ENCODE data around the gene D2HGDH. TPM values are rescaled to one million over a fixed set of nuclear protein-coding genes. Genes with fewer than 3 reads are reported as not detected.
"Not testable (repeated sequence)": the region's sequence is repeated elsewhere in the genome, so short reads cannot be mapped to it uniquely, and the experiment has no call there.

The D2HGDH gene
- total and polyA plus RNA-seq, 7 donors, result 6.0 to 36.9 (median 12.0) TPM

- Histone ChIP-seq H3K4me3 (no peak overlapping the region), H3K36me3 (no peaks in the 10 kb centered on the region), H3K27me3 (peaks cover 0 to 44% (median 35%) of the 10 kb centered on the region in 3 donors), H3K9me3 (no peaks in the 10 kb centered on the region), H3K27ac (no peak overlapping the region), H3K4me1 (no peaks in the 10 kb centered on the region)
- TF ChIP-seq POLR2AphosphoS5 (IDR thresholded peaks at IDR 0.05) (no peak), POLR2A (IDR thresholded peaks at IDR 0.05) (no peak), CTCF (IDR thresholded peaks at IDR 0.05) (no peak), EP300 (IDR thresholded peaks at IDR 0.05) (no peak)
- WGBS, 2 donors, result 14 to 68% methylated on average over 21 of the region's 21 CpGs
- DNase-seq, result peak; percentile 46
- intact Hi-C loops (cut with DNase I), result no loop called here
Observed at GRCh38 chr2:241777686-241778627, 43.5 kb downstream of the D2HGDH start.

- Histone ChIP-seq H3K9me3 (no peaks in the 10 kb centered on the region), H3K36me3 (no peaks in the 10 kb centered on the region), H3K4me3 (no peak overlapping the region), H3K27ac (no peak overlapping the region), H3K27me3 (peaks cover 0 to 14% (median 7%) of the 10 kb centered on the region in 3 donors), H3K4me1 (no peaks in the 10 kb centered on the region)
- TF ChIP-seq EP300 (IDR thresholded peaks at IDR 0.05) (no peak), POLR2AphosphoS5 (IDR thresholded peaks at IDR 0.05) (no peak), CTCF (IDR thresholded peaks at IDR 0.05) (no peak), POLR2A (IDR thresholded peaks at IDR 0.05) (no peak)
- DNase-seq, result no peak
- intact Hi-C loops (cut with DNase I), result no loop called here
- WGBS, 2 donors, result 54 to 82% methylated on average over 5 of the region's 5 CpGs
Observed at GRCh38 chr2:241780939-241781569, 46.6 kb downstream of the D2HGDH start.

GRCh38 chr2:241782053-241782452 lies 47.6 kb downstream of the D2HGDH start:
- H3K4me3 ChIP-seq; H3K9me3 ChIP-seq; H3K36me3 ChIP-seq; DNase-seq; H3K4me1 ChIP-seq; H3K27me3 ChIP-seq; H3K27ac ChIP-seq; intact Hi-C loops (cut with DNase I): not testable (repeated sequence)
- WGBS, 2 donors, result 93 to 94% methylated on average over 3 of the region's 3 CpGs

GRCh38 chr2:241788135-241788534 lies 53.7 kb downstream of the D2HGDH start:
- H3K36me3 ChIP-seq, result no peaks in the 10 kb centered on the region
- no peaks in the 10 kb centered on the region for H3K27me3 ChIP-seq
- 80 to 83% methylated on average over 4 of the region's 4 CpGs for WGBS, 2 donors
- TF ChIP-seq POLR2AphosphoS5 (IDR thresholded peaks at IDR 0.05) (no peak), POLR2A (IDR thresholded peaks at IDR 0.05) (no peak), CTCF (IDR thresholded peaks at IDR 0.05) (no peak), EP300 (IDR thresholded peaks at IDR 0.05) (no peak)
- no peaks in the 10 kb centered on the region for H3K9me3 ChIP-seq
- no peak overlapping the region for H3K27ac ChIP-seq
- no peaks in the 10 kb centered on the region for H3K4me1 ChIP-seq
- intact Hi-C loops (cut with DNase I), result no loop called here
- no peak overlapping the region for H3K4me3 ChIP-seq
- no peak for DNase-seq

GRCh38 chr2:241788572-241788971 lies 54.1 kb downstream of the D2HGDH start:
- Histone ChIP-seq H3K27me3 (no peaks in the 10 kb centered on the region), H3K4me1 (no peaks in the 10 kb centered on the region), H3K4me3 (no peak overlapping the region), H3K27ac (no peak overlapping the region), H3K36me3 (no peaks in the 10 kb centered on the region), H3K9me3 (no peaks in the 10 kb centered on the region)
- WGBS, 2 donors, result 13 to 34% methylated on average over 3 of the region's 3 CpGs
- DNase-seq, result no peak
- no peak for TF ChIP-seq POLR2AphosphoS5 (IDR thresholded peaks at IDR 0.05)
- TF ChIP-seq CTCF (IDR thresholded peaks at IDR 0.05), result no peak
- TF ChIP-seq POLR2A (IDR thresholded peaks at IDR 0.05), result no peak
- no peak for TF ChIP-seq EP300 (IDR thresholded peaks at IDR 0.05)
- intact Hi-C loops (cut with DNase I), result no loop called here

GRCh38 chr2:241791385-241791784 lies 57.0 kb downstream of the D2HGDH start:
- H3K4me1 ChIP-seq; H3K27ac ChIP-seq; H3K27me3 ChIP-seq; H3K4me3 ChIP-seq; intact Hi-C loops (cut with DNase I); H3K9me3 ChIP-seq; DNase-seq; H3K36me3 ChIP-seq: not testable (repeated sequence)
- WGBS, 2 donors, result 14 to 69% methylated on average over 3 of the region's 3 CpGs

Measured in sigmoid colon (tissue), 7 donors.